T-helper 1 cell treated with Interleukin-12 subunit alpha and Interleukin-12 subunit beta and Interleukin-4 antibody, amounts not matched to agents 30 μg/mL and 1 μg/mL, for 36 hours (primary cell): ENCODE data around the gene MCCC1.
"Not testable (repeated sequence)": the region's sequence is repeated elsewhere in the genome, so short reads cannot be mapped to it uniquely, and the experiment has no call there.

ENCODE experiments used
- H3K27ac Mint-ChIP-seq: one replicate; pipeline ENCODE4 v1.8.0; 2021; ENCODE audit warnings: mild to moderate bottlenecking, mixed read lengths
- H3K27me3 Mint-ChIP-seq: one replicate; pipeline ENCODE4 v1.8.0; 2021; ENCODE audit warnings: low read depth, mixed read lengths
- H3K36me3 Mint-ChIP-seq: one replicate; pipeline ENCODE4 v1.8.0; 2021; ENCODE audit warnings: low read depth, mixed read lengths
- H3K4me1 Mint-ChIP-seq: one replicate; pipeline ENCODE4 v1.8.0; 2021; ENCODE audit warnings: low read depth, mixed read lengths
- H3K4me3 Mint-ChIP-seq: one replicate; pipeline ENCODE4 v1.8.0; 2021; ENCODE audit warnings: mild to moderate bottlenecking, moderate library complexity, mixed read lengths
- H3K9me3 Mint-ChIP-seq: one replicate; pipeline ENCODE4 v1.8.0; 2021; ENCODE audit warnings: mixed read lengths

MCCC1 gene

DNA sequence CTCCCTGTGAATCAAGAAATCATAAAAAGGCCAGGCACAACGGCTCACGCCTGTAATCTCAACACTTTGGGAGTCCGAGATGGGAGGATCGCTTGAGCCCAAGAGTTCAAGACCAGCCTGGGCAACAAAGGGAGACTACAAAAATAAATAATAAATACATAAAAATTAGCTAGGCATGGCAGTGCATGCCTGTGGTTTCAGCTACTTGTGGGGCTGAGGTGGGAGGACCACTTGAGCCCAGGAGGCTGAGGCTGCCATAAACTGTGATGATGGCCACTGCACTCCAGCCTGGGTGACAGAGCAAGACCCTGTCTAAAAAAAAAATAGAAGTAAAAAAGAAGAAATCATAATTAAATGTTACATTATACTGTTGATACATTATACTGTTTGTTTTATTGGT, 91.0 kb downstream of the MCCC1 start:
- H3K27ac Mint-ChIP-seq = no peak overlapping the region
- no peaks in the 10 kb centered on the region for H3K9me3 Mint-ChIP-seq
- peaks cover 3% of the 10 kb centered on the region for H3K36me3 Mint-ChIP-seq
- H3K27me3 Mint-ChIP-seq = no peaks in the 10 kb centered on the region
- no peaks in the 10 kb centered on the region for H3K4me1 Mint-ChIP-seq
- no peak overlapping the region for H3K4me3 Mint-ChIP-seq

- Mint-ChIP-seq H3K27ac (no peak overlapping the region), H3K27me3 (no peaks in the 10 kb centered on the region), H3K9me3 (no peaks in the 10 kb centered on the region), H3K4me1 (no peaks in the 10 kb centered on the region), H3K4me3 (no peak overlapping the region), H3K36me3 (no peaks in the 10 kb centered on the region)
These were observed 92.8 kb downstream of the MCCC1 start for GRCh38 chr3:183006396-183007002.

DNA sequence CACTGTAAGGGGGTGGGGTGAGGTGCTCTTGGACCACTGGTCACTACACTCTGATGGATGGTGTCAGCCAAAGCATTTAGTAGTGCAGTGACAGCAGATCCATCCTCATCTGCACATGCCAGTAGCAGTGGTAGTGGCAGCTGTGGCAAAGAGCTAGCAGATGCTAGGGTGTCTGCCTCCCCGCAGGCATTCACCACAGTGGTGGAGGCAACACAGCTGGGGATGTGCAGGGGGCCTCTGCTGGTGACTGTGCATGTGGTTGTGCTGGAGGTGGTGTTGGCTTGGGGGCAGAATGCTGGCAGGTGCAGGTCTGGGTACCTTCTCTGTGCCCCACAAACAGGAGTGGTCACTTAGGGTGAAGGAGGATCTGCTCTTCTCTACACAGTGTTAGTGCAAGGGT, 99.5 kb downstream of the MCCC1 start:
- Mint-ChIP-seq H3K9me3 (no peaks in the 10 kb centered on the region), H3K27me3 (peaks cover 13% of the 10 kb centered on the region), H3K36me3 (no peaks in the 10 kb centered on the region), H3K4me3 (no peak overlapping the region), H3K4me1 (no peaks in the 10 kb centered on the region), H3K27ac (no peak overlapping the region)

DNA sequence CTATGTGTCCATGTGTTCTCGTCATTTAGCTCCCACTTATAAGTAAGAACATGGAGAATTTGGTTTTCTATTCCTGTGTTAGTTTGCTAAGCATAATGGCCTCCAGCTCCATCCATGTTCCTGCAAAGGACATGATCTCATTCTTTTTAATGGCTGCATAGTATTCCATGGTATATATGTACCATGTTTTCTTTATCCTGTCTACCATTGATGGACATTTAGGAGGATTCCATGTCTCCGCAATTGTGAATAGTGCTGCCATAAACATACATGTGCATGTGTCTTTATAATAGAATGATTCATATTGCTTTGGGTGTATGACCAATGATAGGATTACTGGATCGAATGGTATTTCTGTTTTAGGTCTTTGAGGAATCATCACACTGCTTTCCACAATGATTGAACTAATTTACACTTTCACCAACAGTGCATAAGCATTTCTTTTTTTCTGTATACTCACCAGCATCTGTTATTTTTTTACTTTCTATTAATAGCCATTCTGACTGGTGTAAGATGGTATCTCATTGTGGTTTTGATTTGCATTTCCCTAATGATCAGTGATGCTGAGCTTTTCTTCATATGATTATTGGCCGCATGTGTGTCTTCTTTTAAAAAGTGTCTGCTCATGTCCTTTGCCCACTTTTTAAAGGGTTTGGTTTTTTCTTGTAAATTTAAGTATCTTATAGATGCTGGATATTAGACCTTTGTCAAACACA, 105.7 kb downstream of the MCCC1 start:
- not testable (repeated sequence) for H3K27ac Mint-ChIP-seq, H3K4me1 Mint-ChIP-seq, H3K9me3 Mint-ChIP-seq, H3K36me3 Mint-ChIP-seq, H3K4me3 Mint-ChIP-seq
- H3K27me3 Mint-ChIP-seq = peaks cover 17% of the 10 kb centered on the region

DNA sequence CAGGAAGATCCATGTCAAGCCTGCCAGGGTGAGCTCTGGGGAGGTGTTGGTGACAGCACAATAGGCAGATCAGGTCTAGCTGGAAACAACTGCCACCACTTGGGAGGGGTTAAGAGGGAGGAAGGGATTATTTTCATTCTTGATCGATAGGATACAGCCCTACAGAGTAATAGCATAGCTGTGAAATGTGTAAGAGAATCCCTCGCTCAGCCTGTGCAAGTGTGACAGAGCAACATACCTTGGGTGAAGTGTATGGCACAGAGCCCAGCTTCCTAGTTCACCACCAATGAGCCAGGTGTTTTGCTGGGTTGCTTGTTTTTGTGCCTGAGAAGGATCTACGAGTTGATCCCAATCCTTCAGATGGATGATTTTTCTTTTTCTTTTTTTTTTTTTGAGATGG, 109.7 kb downstream of the MCCC1 start:
- no peaks in the 10 kb centered on the region for H3K36me3 Mint-ChIP-seq

GRCh38 chr3:182986021-182986420, 113.3 kb downstream of the MCCC1 start:
- H3K36me3 Mint-ChIP-seq = no peaks in the 10 kb centered on the region
- no peaks in the 10 kb centered on the region for H3K9me3 Mint-ChIP-seq

More for the DNA sequence above, 109.7 kb downstream of the MCCC1 start:
- Mint-ChIP-seq H3K27ac (no peak overlapping the region), H3K4me3 (no peak overlapping the region), H3K9me3 (peaks cover 4% of the 10 kb centered on the region), H3K4me1 (no peaks in the 10 kb centered on the region), H3K27me3 (peaks cover 4% of the 10 kb centered on the region)

DNA sequence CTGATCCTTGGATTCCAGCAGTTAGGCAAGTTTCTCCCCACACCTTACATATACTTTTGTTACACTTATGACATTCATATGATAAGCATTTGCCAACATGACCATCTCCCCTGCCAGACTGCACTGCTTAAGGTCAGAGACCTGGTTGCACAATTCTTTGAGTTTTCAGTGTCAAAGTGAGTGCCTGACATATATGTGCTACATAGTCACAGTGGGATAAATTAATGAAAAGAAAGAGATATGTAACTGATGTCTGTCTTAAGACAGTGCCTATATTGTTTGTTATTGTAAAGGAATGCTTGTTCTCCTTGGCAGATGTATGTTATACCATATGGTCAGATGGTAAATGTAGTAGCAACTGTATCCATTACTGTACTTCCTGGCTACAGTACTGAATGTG, 115.4 kb downstream of the MCCC1 start:
- Mint-ChIP-seq H3K9me3 (no peaks in the 10 kb centered on the region), H3K27me3 (no peaks in the 10 kb centered on the region), H3K27ac (no peak overlapping the region), H3K4me3 (no peak overlapping the region), H3K36me3 (peaks cover 4% of the 10 kb centered on the region), H3K4me1 (peaks cover 13% of the 10 kb centered on the region)

More at GRCh38 chr3:182986021-182986420, 113.3 kb downstream of the MCCC1 start:
- no peak overlapping the region for H3K4me3 Mint-ChIP-seq
- H3K4me1 Mint-ChIP-seq = peaks cover 4% of the 10 kb centered on the region
- H3K27me3 Mint-ChIP-seq = no peaks in the 10 kb centered on the region
- no peak overlapping the region for H3K27ac Mint-ChIP-seq

DNA sequence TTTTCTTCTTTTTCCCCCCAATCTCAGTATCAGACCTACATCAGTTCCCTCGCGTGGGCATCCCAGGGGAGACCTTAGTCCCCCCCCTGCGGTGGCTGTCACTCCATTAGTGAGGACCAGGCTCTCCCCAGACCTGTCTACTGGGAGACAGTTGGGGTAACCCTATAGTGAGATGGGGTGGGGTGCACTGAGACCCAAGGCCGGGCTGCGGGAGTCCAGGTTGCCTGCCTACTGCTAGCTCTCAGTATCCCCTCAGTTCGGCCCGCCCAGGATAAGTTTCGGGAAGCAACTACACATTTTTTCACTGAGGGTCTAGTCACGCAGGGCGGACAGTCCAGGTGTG, 118.3 kb downstream of the MCCC1 start:
- no peaks in the 10 kb centered on the region for H3K27me3 Mint-ChIP-seq
- H3K9me3 Mint-ChIP-seq = no peaks in the 10 kb centered on the region
- H3K4me3 Mint-ChIP-seq = peak overlapping the region; percentile 82
- H3K4me1 Mint-ChIP-seq = peaks cover 26% of the 10 kb centered on the region
- peaks cover 4% of the 10 kb centered on the region for H3K36me3 Mint-ChIP-seq
- H3K27ac Mint-ChIP-seq = peak overlapping the region; percentile 75

- H3K9me3 Mint-ChIP-seq = no peaks in the 10 kb centered on the region
- H3K4me1 Mint-ChIP-seq = peaks cover 27% of the 10 kb centered on the region
- H3K27ac Mint-ChIP-seq = peak within 1 kb of the TSS; percentile 77
- peaks cover 4% of the 10 kb centered on the region for H3K36me3 Mint-ChIP-seq
- H3K4me3 Mint-ChIP-seq = peak within 1 kb of the TSS; percentile 95
- H3K27me3 Mint-ChIP-seq = no peaks in the 10 kb centered on the region
These were observed 118.9 kb downstream of the MCCC1 start, which contains the start of gene DCUN1D1 for GRCh38 chr3:182980204-182981037. Gene DCUN1D1, minus strand, starts transcription at chr3:182980538. Its CDS starts 49 bp downstream, at chr3:182980489.

GRCh38 chr3:182979674-182980191, 119.6 kb downstream of the MCCC1 start:
- Mint-ChIP-seq H3K36me3 (peaks cover 4% of the 10 kb centered on the region), H3K9me3 (no peaks in the 10 kb centered on the region), H3K4me1 (peaks cover 28% of the 10 kb centered on the region), H3K27me3 (no peaks in the 10 kb centered on the region), H3K27ac (peak overlapping the region; percentile 77), H3K4me3 (peak overlapping the region; percentile 95)

DNA sequence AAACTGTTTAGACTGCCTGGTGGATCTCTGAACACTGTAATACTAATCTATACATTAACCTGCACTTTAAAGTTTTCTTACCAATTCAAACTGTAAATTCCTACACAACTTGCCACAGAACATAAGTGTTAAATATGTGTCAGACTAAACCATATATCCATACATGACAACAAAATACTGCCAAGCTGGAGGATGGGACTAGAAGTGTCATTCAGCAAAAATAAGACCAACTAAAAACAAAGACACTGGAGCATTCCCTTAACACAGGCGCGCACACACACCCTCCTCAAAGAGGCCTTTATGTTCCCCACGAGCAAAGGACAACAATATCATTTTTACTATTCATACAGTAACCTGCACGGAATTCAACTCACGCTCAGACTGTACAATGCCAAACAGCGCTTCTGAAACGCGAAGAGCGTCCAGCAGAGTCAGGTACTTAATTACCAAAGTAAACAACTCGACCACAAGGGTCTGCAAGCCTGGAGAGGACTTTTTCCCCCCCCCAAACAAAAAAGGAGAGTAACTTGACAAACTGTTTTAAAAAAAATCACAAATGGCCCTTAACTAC, 120.1 kb downstream of the MCCC1 start:
- peaks cover 4% of the 10 kb centered on the region for H3K36me3 Mint-ChIP-seq
- H3K4me1 Mint-ChIP-seq = peaks cover 28% of the 10 kb centered on the region
- H3K27me3 Mint-ChIP-seq = no peaks in the 10 kb centered on the region
- no peaks in the 10 kb centered on the region for H3K9me3 Mint-ChIP-seq
- H3K27ac Mint-ChIP-seq = peak overlapping the region; percentile 77
- peak overlapping the region; percentile 95 for H3K4me3 Mint-ChIP-seq

DNA sequence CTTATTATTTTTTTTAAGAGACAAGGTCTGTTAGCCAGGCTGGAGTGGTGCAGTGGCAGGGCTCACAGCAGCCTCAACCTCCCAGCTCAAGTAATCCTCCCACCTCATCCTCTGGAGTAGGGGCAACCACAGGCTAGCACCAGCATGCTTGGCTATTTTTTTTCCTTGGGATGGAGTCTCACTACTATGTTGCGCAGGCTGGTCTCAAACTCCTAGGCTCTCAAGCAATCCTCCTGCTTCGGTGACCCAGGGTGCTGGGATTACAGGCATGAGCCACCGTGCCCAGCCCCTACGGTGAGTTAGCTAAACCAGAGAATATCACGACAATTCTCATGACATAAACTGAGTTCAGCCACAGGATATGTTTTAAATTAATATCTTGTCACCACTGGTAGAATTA, 120.9 kb downstream of the MCCC1 start:
- no peak overlapping the region for H3K27ac Mint-ChIP-seq
- peaks cover 4% of the 10 kb centered on the region for H3K36me3 Mint-ChIP-seq
- H3K9me3 Mint-ChIP-seq = no peaks in the 10 kb centered on the region
- peak overlapping the region; percentile 95 for H3K4me3 Mint-ChIP-seq
- H3K4me1 Mint-ChIP-seq = peaks cover 28% of the 10 kb centered on the region
- no peaks in the 10 kb centered on the region for H3K27me3 Mint-ChIP-seq

- Mint-ChIP-seq H3K36me3 (peaks cover 4% of the 10 kb centered on the region), H3K4me1 (peaks cover 40% of the 10 kb centered on the region)
These were observed 126.2 kb downstream of the MCCC1 start for GRCh38 chr3:182973047-182973446.

GRCh38 chr3:182972387-182972786, 126.9 kb downstream of the MCCC1 start:
- peak overlapping the region; percentile 36 for H3K27ac Mint-ChIP-seq
- H3K4me1 Mint-ChIP-seq = peaks cover 44% of the 10 kb centered on the region
- H3K36me3 Mint-ChIP-seq = peaks cover 6% of the 10 kb centered on the region
- H3K4me3 Mint-ChIP-seq = no peak overlapping the region
- no peaks in the 10 kb centered on the region for H3K9me3 Mint-ChIP-seq
- H3K27me3 Mint-ChIP-seq = no peaks in the 10 kb centered on the region

More at GRCh38 chr3:182973047-182973446, 126.2 kb downstream of the MCCC1 start:
- Mint-ChIP-seq H3K9me3 (no peaks in the 10 kb centered on the region), H3K27ac (no peak overlapping the region), H3K27me3 (no peaks in the 10 kb centered on the region), H3K4me3 (no peak overlapping the region)
